C4-2B (cell line): Measurements from ENCODE around the gene SHCBP1L.

Experiments
- ZFX ChIP-seq: fragments of 450-650 bp; IDR thresholded peaks from 2 replicates; pipeline ENCODE4 v1.6.1; 2017
- TF ChIP-seq, protein P1 (sequence below): fragments of 450-650 bp; conservative IDR thresholded peaks from 2 replicates; pipeline ENCODE4 v1.5.1; 2017; ENCODE audit warnings: mild to moderate bottlenecking

GRCh38 chr1:182977480-182977879 is 24.5 kb upstream of the SHCBP1L start:
- TF ChIP-seq, protein P1, sequence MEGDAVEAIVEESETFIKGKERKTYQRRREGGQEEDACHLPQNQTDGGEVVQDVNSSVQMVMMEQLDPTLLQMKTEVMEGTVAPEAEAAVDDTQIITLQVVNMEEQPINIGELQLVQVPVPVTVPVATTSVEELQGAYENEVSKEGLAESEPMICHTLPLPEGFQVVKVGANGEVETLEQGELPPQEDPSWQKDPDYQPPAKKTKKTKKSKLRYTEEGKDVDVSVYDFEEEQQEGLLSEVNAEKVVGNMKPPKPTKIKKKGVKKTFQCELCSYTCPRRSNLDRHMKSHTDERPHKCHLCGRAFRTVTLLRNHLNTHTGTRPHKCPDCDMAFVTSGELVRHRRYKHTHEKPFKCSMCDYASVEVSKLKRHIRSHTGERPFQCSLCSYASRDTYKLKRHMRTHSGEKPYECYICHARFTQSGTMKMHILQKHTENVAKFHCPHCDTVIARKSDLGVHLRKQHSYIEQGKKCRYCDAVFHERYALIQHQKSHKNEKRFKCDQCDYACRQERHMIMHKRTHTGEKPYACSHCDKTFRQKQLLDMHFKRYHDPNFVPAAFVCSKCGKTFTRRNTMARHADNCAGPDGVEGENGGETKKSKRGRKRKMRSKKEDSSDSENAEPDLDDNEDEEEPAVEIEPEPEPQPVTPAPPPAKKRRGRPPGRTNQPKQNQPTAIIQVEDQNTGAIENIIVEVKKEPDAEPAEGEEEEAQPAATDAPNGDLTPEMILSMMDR, result no peak
- no peak for TF ChIP-seq ZFX
